Transverse colon (tissue), 4 donors: Measurements from ENCODE around the gene MRGPRD.

ENCODE experiments used
- POLR2A ChIP-seq: fragments of 450-650 bp; IDR thresholded peaks from one replicate; pipeline ENCODE4 v1.6.1; 2016; ENCODE audit warnings: antibody characterized with exemption, mild to moderate bottlenecking, moderate library complexity
- POLR2AphosphoS5 ChIP-seq, 3 donors: sonication (generic); formaldehyde crosslinking; IDR thresholded peaks; one replicate each; pipeline ENCODE4 v1.6.1; 2016; ENCODE audit warnings: antibody characterized with exemption in 3 of 3
- TF ChIP-seq, protein P1 (sequence below), 5 experiments: fragments of 200-600 bp in 3 of 5; fragments of 450-650 bp in 2 of 5; sonication (generic) in 3 of 5; IDR thresholded peaks; 1 replicate in 2 of 5; 2 replicates in 3 of 5; pipeline ENCODE4 v1.5.1; 2016 to 2017; ENCODE audit warnings: antibody characterized with exemption in 5 of 5, inconsistent platforms in 3 of 5, mild to moderate bottlenecking in 2 of 5, moderate library complexity in 1 of 5

- TF ChIP-seq POLR2A: no peak
- TF ChIP-seq, protein P1, sequence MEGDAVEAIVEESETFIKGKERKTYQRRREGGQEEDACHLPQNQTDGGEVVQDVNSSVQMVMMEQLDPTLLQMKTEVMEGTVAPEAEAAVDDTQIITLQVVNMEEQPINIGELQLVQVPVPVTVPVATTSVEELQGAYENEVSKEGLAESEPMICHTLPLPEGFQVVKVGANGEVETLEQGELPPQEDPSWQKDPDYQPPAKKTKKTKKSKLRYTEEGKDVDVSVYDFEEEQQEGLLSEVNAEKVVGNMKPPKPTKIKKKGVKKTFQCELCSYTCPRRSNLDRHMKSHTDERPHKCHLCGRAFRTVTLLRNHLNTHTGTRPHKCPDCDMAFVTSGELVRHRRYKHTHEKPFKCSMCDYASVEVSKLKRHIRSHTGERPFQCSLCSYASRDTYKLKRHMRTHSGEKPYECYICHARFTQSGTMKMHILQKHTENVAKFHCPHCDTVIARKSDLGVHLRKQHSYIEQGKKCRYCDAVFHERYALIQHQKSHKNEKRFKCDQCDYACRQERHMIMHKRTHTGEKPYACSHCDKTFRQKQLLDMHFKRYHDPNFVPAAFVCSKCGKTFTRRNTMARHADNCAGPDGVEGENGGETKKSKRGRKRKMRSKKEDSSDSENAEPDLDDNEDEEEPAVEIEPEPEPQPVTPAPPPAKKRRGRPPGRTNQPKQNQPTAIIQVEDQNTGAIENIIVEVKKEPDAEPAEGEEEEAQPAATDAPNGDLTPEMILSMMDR (IDR thresholded peaks at IDR 0.05): no peak
- no peak for TF ChIP-seq POLR2AphosphoS5 (IDR thresholded peaks at IDR 0.05)
These were observed 40.0 kb downstream of the MRGPRD start for GRCh38 chr11:68940651-68941323.
